Measurements from ENCODE around the gene PPP1CB.

The PPP1CB gene

GRCh38 chr2:28768422-28768821 lies 16.8 kb downstream of the PPP1CB start:
- no peak for DNase-seq (ENCODE audit: low read depth)
- TF ChIP-seq CTCF (conservative IDR thresholded peaks at IDR 0.05; ENCODE audit: low read depth, low read length) = no peak
- no peak overlapping the region for H3K4me3 ChIP-seq (ENCODE audit: low read depth, low read length)

- H3K4me3 ChIP-seq (ENCODE audit: low read depth, low read length) = no peak overlapping the region
- TF ChIP-seq CTCF (conservative IDR thresholded peaks at IDR 0.05; ENCODE audit: low read depth, low read length) = no peak
These were observed 17.3 kb downstream of the PPP1CB start for GRCh38 chr2:28768952-28769351.

GRCh38 chr2:28772351-28772750 lies 20.7 kb downstream of the PPP1CB start:
- DNase-seq (ENCODE audit: low read depth) = no peak
- no peak overlapping the region for H3K4me3 ChIP-seq (ENCODE audit: low read depth, low read length)
- no peak for TF ChIP-seq CTCF (conservative IDR thresholded peaks at IDR 0.05; ENCODE audit: low read depth, low read length)

More at GRCh38 chr2:28768952-28769351, 17.3 kb downstream of the PPP1CB start:
- DNase-seq (ENCODE audit: low read depth) = no peak

- DNase-seq (ENCODE audit: low read depth) = no peak
- no peak overlapping the region for H3K4me3 ChIP-seq (ENCODE audit: low read depth, low read length)
- no peak for TF ChIP-seq CTCF (conservative IDR thresholded peaks at IDR 0.05; ENCODE audit: low read depth, low read length)
These were observed 24.8 kb downstream of the PPP1CB start for GRCh38 chr2:28776471-28776870.

- H3K4me3 ChIP-seq (ENCODE audit: low read depth, low read length) = no peak overlapping the region
- DNase-seq (ENCODE audit: low read depth) = no peak
- TF ChIP-seq CTCF (conservative IDR thresholded peaks at IDR 0.05; ENCODE audit: low read depth, low read length) = no peak
These were observed 26.8 kb downstream of the PPP1CB start for GRCh38 chr2:28778392-28778791.

GRCh38 chr2:28779001-28779400 lies 27.4 kb downstream of the PPP1CB start:
- no peak for DNase-seq (ENCODE audit: low read depth)
- TF ChIP-seq CTCF (conservative IDR thresholded peaks at IDR 0.05; ENCODE audit: low read depth, low read length) = no peak

GRCh38 chr2:28780496-28780895 lies 28.9 kb downstream of the PPP1CB start:
- no peak for DNase-seq (ENCODE audit: low read depth)
- no peak overlapping the region for H3K4me3 ChIP-seq (ENCODE audit: low read depth, low read length)
- TF ChIP-seq CTCF (conservative IDR thresholded peaks at IDR 0.05; ENCODE audit: low read depth, low read length) = no peak

More at GRCh38 chr2:28779001-28779400, 27.4 kb downstream of the PPP1CB start:
- H3K4me3 ChIP-seq (ENCODE audit: low read depth, low read length) = no peak overlapping the region
